Heart left ventricle (tissue), 13 donors: ENCODE results near the gene NKD1.

Experiments
- POLR2A ChIP-seq, 2 donors: fragments of 450-650 bp; IDR thresholded peaks; one replicate each; pipeline ENCODE4 v1.6.1; 2017; ENCODE audit warnings: antibody characterized with exemption in 2 of 2, mild to moderate bottlenecking in 2 of 2, moderate library complexity in 2 of 2
- TF ChIP-seq, protein P1 (sequence below), 12 donors: fragments of 200-600 bp; sonication (generic) in 4 of 12; IDR thresholded peaks; one replicate each; pipeline versions ENCODE4 v1.5.0 to v1.8.0; 2018 to 2022; ENCODE audit warnings: antibody characterized with exemption in 12 of 12, mild to moderate bottlenecking in 5 of 12
- donor health status: ischemic (EF 13 %, LVEDD 7.1; RV severe dilation, severe dysfunction).
- donor health status: DM: no; HTN: yes; CAD: no.
- donor health status: DM: no; HTN: no; CAD: no.
- donor health status: ischemic (EF 25% LVEDD 6.9; RV normal size, moderate dysfunction).
- donor health status: ischemic (EF 25% LVEDD 5.7; RV mildly dilated, moderate dysfunction).
- donor health status: ischemic (EF 35%, LVEDD 5.7; RV mildly dilated, moderate dysfunction).
- donor health status: nonischemic (EF 11% LVEDD 7.7; RV severe dilation, severe dysfunction).
- donor health status: DM: yes; HTN: yes; CAD: no.
- donor health status: PGD.
- donor health status: ischemic (EF 29% LVEDD 5.4; RV normal size, mild dysfunction).
- donor health status: nonischemic (EF 23%, LVEDD 6.1; RV moderate dilation, normal function).

DNA sequence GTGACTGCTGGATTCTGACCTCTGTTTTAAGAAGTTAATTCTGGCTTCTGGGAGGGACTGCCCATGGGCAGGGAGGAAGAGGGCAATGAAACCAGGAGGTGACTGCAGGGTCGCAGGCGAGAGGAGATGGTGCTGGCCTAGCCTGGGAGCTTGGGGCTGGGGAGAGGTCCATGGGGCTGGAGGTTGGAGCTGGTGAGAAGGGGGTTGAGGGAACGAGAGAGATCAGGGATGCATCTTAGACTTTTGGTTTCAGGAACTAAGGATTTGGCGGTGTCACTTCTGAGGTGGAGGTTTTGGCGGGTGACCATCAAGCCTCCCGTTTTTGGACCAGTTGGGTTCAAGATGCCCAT is 64.6 kb downstream of the NKD1 start:
- TF ChIP-seq, protein P1, sequence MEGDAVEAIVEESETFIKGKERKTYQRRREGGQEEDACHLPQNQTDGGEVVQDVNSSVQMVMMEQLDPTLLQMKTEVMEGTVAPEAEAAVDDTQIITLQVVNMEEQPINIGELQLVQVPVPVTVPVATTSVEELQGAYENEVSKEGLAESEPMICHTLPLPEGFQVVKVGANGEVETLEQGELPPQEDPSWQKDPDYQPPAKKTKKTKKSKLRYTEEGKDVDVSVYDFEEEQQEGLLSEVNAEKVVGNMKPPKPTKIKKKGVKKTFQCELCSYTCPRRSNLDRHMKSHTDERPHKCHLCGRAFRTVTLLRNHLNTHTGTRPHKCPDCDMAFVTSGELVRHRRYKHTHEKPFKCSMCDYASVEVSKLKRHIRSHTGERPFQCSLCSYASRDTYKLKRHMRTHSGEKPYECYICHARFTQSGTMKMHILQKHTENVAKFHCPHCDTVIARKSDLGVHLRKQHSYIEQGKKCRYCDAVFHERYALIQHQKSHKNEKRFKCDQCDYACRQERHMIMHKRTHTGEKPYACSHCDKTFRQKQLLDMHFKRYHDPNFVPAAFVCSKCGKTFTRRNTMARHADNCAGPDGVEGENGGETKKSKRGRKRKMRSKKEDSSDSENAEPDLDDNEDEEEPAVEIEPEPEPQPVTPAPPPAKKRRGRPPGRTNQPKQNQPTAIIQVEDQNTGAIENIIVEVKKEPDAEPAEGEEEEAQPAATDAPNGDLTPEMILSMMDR (IDR thresholded peaks at IDR 0.05) = no peak
- no peak for TF ChIP-seq POLR2A (IDR thresholded peaks at IDR 0.05)
